GM12891 (cell line): ENCODE results near the gene CD300C.
"Not testable (repeated sequence)": the region's sequence is repeated elsewhere in the genome, so short reads cannot be mapped to it uniquely, and the experiment has no call there.

ENCODE experiments used
- DNase-seq: peaks from one replicate; pipeline ENCODE4 v3.0.0; 2011; ENCODE audit warnings: low spot score; ENCODE audit not compliant: insufficient read length
- FAIRE-seq: peaks from 2 replicates; lab custom pipeline; 2011; peaks lifted over from hg19 to GRCh38; lab: Jason Lieb, UNC
- PAX5 ChIP-seq: IDR thresholded peaks from 2 replicates; pipeline ENCODE4 v1.6.1; 2011; ENCODE audit warnings: low read length, moderate library complexity, mild to moderate bottlenecking; ENCODE audit not compliant: insufficient read depth, severe bottlenecking
- POLR2A ChIP-seq: IDR thresholded peaks from 2 replicates; pipeline ENCODE4 v1.6.1; 2011; ENCODE audit warnings: low read depth, low read length, control low read depth
- POLR2AphosphoS5 ChIP-seq: IDR thresholded peaks from 2 replicates; pipeline ENCODE4 v1.6.1; 2011; ENCODE audit warnings: low read depth, low read length, control low read depth
- POU2F2 ChIP-seq: IDR thresholded peaks from 2 replicates; pipeline ENCODE4 v1.6.1; 2011; ENCODE audit warnings: low read depth, mild to moderate bottlenecking, control low read depth, low read length, moderate library complexity
- SPI1 ChIP-seq: IDR thresholded peaks from 2 replicates; pipeline ENCODE4 v1.6.1; 2011; ENCODE audit warnings: low read depth, low read length, control low read depth
- TAF1 ChIP-seq: IDR thresholded peaks from 2 replicates; pipeline ENCODE4 v1.6.1; 2011; ENCODE audit warnings: low read depth, low read length, control low read depth

CD300C gene

DNA sequence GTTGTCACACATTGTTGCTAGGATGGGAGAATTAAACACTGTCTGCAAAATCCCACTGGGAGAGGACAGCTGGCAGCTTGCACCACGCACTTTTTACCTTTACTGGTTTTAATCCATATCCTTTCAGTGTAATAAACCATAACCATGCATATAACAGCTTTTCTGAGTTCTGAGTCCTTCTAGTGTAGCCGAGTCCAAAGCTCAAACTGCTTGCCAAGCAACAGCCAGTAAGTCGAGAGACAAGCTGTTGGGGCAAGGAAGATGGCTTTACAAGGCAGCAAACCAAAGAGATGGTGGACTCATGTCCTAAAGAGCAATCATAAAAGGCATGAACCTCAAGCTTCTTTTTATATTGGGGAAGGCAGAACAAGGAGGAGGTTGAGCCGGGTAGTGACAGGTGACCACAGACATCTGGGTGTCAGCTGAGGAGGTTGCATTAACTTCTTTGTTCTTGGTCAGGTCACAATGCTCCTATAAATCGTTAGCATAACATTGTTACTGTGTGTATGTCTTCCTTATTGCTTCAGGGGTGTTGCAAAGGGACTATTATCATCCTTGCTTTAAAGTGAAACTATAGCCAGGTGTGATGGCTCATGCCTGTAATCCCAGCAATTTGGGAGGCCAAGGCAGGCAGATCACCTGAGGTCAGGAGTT, 28.7 kb upstream of the CD300C start:
- DNase-seq (no peak), FAIRE-seq (no peak)
- TF ChIP-seq TAF1 (no peak), PAX5 (no peak), SPI1 (no peak), POLR2A (no peak), POLR2AphosphoS5 (no peak), POU2F2 (no peak)

- not testable (repeated sequence) for DNase-seq, FAIRE-seq
These were observed 27.7 kb upstream of the CD300C start for GRCh38 chr17:74573635-74574034.

- FAIRE-seq (no peak), DNase-seq (no peak)
- TF ChIP-seq POLR2A, result no peak
- no peak for TF ChIP-seq TAF1
These were observed 27.3 kb upstream of the CD300C start for GRCh38 chr17:74573169-74573568.

DNA sequence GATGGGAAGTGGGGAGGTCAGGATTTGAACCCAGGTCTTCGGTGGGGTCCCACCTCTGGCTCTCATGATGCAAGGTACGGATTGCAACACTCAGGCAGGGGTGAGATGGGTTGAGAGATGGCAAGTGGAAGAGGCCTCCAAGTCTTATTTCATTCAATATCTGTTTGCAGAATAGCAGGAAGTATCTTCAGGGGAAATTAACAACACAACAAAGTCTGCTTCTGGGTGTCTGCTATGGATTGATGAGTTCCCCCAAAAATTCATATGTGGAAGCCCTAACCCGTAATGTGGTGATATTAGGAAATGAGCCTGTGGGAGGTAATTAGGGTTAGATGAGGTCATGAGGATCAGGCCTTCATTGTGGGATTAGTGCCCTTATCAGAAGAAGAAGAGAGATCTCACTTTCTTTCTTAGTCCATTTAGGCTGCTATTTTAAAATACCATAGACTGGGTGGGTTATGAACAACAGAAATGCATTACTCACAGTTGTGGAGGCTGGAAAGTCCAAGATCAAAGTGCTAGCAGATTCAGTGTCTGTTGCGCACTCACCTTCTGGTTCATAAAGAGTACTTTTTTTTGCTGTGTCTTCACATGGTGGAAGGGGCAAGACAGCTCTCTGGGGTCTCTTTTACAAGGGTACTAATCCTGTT, 25.8 kb upstream of the CD300C start:
- DNase-seq (no peak), FAIRE-seq (no peak)
- no peak for TF ChIP-seq POLR2A
- TF ChIP-seq SPI1, result no peak
- TF ChIP-seq POLR2AphosphoS5, result no peak
- TF ChIP-seq POU2F2, result no peak
- TF ChIP-seq TAF1, result no peak
- TF ChIP-seq PAX5, result no peak

DNA sequence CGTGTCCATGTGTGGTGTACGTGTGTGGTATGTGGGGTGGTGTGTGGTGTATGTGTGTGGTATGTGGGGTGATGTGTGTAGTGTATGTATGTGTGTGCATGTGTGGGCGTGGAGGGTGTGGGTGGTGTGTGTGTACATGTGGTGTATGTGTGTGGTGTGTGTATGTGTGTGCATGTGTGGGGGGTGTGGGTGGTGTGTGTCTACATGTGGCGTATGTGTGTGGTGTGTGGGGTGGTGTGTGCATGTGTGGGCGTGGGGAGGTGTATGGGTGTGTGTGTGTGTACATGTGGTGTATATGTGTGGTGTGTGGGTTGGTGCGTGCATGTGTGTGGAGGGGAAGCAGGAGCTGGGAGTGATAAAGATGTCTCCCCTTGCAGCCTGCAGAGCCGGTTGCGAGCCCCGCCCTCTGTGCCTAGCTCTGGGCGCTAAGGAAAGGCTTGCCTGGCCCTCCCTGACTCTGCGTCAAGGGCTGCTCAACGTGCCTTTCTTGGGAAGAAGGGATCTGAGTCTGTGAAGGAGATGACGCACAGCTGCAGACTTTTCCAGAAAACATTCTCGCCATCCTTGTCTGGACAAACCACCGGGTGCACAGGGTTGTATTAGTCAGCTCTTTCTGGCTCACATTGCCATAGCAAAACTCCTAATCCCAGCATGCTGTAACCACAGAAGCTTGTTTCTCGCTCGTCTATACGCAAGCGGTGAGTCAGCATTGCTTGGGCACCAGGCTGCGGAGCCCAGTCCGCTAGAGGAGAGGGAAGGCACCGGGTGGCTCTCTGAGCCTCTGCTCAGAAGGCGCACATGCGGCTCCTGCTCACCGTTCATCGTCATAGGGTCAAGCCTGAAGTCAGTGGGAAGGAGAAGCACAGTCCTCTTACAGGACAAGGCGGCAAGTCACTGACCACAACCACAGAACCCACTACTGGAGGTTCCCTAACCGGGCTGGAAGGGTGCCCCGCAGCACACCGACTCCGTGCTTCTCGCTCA, 23.4 kb upstream of the CD300C start:
- peak; percentile 20 for FAIRE-seq
- no peak for DNase-seq
- TF ChIP-seq POLR2A, result no peak
- no peak for TF ChIP-seq POLR2AphosphoS5
- no peak for TF ChIP-seq TAF1
- no peak for TF ChIP-seq PAX5
- TF ChIP-seq POU2F2, result no peak
- no peak for TF ChIP-seq SPI1

- FAIRE-seq (peak; percentile 84), DNase-seq (no peak)
- TF ChIP-seq POLR2AphosphoS5 (no peak), POU2F2 (no peak), TAF1 (no peak), POLR2A (no peak), SPI1 (no peak), PAX5 (no peak)
These were observed 22.4 kb upstream of the CD300C start for GRCh38 chr17:74568106-74568873.

DNA sequence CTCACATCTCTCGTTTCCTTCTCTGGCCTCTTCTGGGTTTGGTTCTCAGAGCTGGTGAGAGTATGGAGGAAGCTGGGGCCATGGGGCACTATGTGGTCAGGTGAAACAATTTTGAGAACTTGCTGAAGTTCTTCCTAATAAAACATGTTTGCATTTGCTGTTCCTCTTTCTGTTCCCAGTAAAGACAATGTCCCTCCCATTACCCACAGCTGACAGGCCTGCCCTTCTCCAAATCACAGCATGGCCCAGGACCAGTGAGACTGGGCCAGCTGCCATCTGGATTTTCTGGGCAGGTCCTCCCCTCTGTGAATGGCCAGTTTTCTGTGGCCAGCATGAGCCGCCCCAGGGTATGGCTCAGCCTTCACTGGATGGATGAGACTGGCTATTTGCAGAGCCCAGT, 21.5 kb upstream of the CD300C start, which contains the start of gene CD300H:
CD300H (minus strand) TSS at position 113 of the 400 bp plus-strand sequence.
- no peak for TF ChIP-seq POLR2A
- DNase-seq (no peak), FAIRE-seq (no peak)

- FAIRE-seq, result peak; percentile 33
- DNase-seq, result no peak
- TF ChIP-seq POLR2A, result no peak
- TF ChIP-seq TAF1, result no peak
- no peak for TF ChIP-seq POLR2AphosphoS5
- no peak for TF ChIP-seq SPI1
- TF ChIP-seq PAX5, result no peak
- TF ChIP-seq POU2F2, result no peak
These were observed 20.3 kb upstream of the CD300C start for GRCh38 chr17:74566132-74566753.

- FAIRE-seq (no peak), DNase-seq (no peak)
- TF ChIP-seq POLR2A (no peak), POLR2AphosphoS5 (no peak), TAF1 (no peak), PAX5 (no peak), POU2F2 (no peak), SPI1 (no peak)
These were observed 19.2 kb upstream of the CD300C start for GRCh38 chr17:74565126-74565525.
